ENCODE results near the gene ADGRG6.

ADGRG6 gene

DNA sequence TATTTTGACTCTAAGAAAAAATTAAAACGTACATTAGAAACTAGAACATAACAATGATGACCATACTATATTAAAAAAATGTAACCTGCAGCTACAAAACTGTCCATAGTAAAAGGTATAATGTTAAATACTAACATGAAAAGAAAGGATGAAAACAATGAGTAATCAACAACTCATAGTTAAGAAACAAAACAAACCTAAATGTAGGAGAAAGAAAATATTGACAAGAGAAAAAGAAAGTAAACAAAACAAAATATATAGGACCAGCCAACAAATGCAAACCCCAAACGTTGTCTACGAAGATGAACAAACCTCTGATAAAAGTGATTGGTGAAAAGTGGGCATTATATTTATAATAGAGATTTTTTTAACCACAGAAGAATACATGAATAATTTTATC, 41.1 kb upstream of the ADGRG6 start:
- DNase-seq (ENCODE audit: extremely low read depth, insufficient read length), result no peak
- Histone ChIP-seq H3K4me3 (replicated peaks; ENCODE audit: low read depth, low read length) (no peak overlapping the region), H3K36me3 (ENCODE audit: control insufficient read depth, insufficient read depth, low read length) (no peaks in the 10 kb centered on the region), H3K27me3 (replicated peaks; ENCODE audit: control insufficient read depth, insufficient read depth, low read length) (no peaks in the 10 kb centered on the region)
- TF ChIP-seq, protein P1, sequence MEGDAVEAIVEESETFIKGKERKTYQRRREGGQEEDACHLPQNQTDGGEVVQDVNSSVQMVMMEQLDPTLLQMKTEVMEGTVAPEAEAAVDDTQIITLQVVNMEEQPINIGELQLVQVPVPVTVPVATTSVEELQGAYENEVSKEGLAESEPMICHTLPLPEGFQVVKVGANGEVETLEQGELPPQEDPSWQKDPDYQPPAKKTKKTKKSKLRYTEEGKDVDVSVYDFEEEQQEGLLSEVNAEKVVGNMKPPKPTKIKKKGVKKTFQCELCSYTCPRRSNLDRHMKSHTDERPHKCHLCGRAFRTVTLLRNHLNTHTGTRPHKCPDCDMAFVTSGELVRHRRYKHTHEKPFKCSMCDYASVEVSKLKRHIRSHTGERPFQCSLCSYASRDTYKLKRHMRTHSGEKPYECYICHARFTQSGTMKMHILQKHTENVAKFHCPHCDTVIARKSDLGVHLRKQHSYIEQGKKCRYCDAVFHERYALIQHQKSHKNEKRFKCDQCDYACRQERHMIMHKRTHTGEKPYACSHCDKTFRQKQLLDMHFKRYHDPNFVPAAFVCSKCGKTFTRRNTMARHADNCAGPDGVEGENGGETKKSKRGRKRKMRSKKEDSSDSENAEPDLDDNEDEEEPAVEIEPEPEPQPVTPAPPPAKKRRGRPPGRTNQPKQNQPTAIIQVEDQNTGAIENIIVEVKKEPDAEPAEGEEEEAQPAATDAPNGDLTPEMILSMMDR (IDR thresholded peaks at IDR 0.05; ENCODE audit: insufficient read depth, low read length, poor library complexity, severe bottlenecking), result no peak

DNA sequence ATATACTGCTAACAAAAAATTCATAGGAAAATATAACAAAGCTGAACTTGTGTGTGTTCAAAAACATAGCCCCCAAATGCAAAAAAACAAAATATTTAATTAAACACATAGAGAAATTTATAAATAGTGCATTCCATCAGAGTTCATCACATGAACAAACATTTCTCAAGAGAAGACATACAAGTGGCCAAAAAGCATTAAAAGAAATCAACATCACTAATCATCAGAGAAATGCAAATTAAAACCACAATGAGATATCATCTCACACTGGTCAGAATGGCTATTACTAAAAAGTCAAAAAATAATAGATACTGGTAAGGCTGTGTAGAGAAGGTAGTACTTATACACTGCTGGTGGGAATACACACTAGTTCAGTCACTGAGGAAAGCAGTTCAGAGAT, 39.6 kb upstream of the ADGRG6 start:
- H3K36me3 ChIP-seq (ENCODE audit: control insufficient read depth, insufficient read depth, low read length), result no peaks in the 10 kb centered on the region
- H3K27me3 ChIP-seq (replicated peaks; ENCODE audit: control insufficient read depth, insufficient read depth, low read length), result no peaks in the 10 kb centered on the region
- no peak overlapping the region for H3K4me3 ChIP-seq (replicated peaks; ENCODE audit: low read depth, low read length)
- DNase-seq (ENCODE audit: extremely low read depth, insufficient read length), result no peak
- TF ChIP-seq, protein P1 (IDR thresholded peaks at IDR 0.05; ENCODE audit: insufficient read depth, low read length, poor library complexity, severe bottlenecking), result no peak

DNA sequence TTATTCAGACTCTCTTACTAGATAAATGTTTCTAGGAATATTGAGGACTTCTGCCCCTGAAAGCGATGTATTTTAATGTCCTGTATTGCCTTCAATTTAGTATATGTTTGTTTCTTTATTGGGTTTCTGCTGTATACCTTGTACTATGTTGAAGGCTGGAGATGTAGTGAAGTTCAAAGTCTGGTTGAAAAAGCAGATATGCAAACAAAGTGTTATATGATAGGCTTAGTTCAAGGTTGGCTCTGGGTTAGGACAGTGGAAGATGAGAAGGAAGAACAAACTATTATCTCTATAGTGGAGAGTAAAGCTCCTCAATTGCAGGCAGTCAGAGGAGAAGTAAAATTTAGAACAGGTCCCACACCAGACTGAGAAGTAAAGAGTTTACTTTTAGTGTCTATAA, 36.3 kb upstream of the ADGRG6 start:
- no peak overlapping the region for H3K4me3 ChIP-seq (replicated peaks; ENCODE audit: low read depth, low read length)
- no peak for DNase-seq (ENCODE audit: extremely low read depth, insufficient read length)
- TF ChIP-seq, protein P1 (IDR thresholded peaks at IDR 0.05; ENCODE audit: insufficient read depth, low read length, poor library complexity, severe bottlenecking), result no peak
- H3K36me3 ChIP-seq (ENCODE audit: control insufficient read depth, insufficient read depth, low read length), result no peaks in the 10 kb centered on the region
- H3K27me3 ChIP-seq (replicated peaks; ENCODE audit: control insufficient read depth, insufficient read depth, low read length), result no peaks in the 10 kb centered on the region

DNA sequence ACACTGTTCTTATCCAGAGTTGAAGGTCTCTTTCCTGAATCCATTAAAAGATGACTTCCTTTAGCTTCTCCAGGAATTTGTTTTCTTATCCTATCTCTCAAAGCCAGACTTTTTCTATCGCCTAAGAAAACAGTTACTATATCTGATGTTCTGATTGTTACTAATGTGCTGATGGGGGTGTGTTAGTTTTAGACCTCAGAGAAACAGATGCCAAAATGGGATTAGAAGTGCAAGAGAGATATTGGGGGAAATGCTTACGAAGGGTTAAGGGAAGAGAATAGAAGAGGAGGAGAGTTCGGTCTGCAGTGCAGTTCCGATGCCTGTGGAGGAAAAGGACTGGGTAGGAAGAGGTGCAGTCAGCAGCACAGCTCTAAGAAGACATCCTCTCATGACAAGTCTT, 35.7 kb upstream of the ADGRG6 start:
- Histone ChIP-seq H3K36me3 (ENCODE audit: control insufficient read depth, insufficient read depth, low read length) (no peaks in the 10 kb centered on the region), H3K27me3 (replicated peaks; ENCODE audit: control insufficient read depth, insufficient read depth, low read length) (no peaks in the 10 kb centered on the region), H3K4me3 (replicated peaks; ENCODE audit: low read depth, low read length) (no peak overlapping the region)
- TF ChIP-seq, protein P1 (IDR thresholded peaks at IDR 0.05; ENCODE audit: insufficient read depth, low read length, poor library complexity, severe bottlenecking), result no peak
- no peak for DNase-seq (ENCODE audit: extremely low read depth, insufficient read length)

DNA sequence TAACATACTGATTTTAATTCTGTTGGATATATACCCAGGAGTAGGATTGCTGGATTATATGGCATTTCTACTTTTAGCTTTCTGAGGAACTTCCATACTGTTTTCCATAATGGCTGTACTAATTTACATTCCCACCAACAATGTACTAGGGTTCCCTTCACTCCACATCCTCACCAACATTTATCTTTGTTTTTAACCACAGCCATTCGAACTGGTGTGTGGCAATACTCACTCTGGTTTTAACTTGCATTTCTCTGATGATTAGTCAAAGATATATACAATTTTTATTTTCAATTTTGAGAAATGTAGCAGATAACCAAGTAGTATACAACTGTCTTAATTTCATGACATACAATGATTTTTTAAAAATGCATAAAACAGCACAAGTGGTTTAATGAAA, 30.3 kb upstream of the ADGRG6 start:
- no peaks in the 10 kb centered on the region for H3K36me3 ChIP-seq (ENCODE audit: control insufficient read depth, insufficient read depth, low read length)
- DNase-seq (ENCODE audit: extremely low read depth, insufficient read length), result no peak
- H3K4me3 ChIP-seq (replicated peaks; ENCODE audit: low read depth, low read length), result no peak overlapping the region
- TF ChIP-seq, protein P1 (IDR thresholded peaks at IDR 0.05; ENCODE audit: insufficient read depth, low read length, poor library complexity, severe bottlenecking), result no peak
- H3K27me3 ChIP-seq (replicated peaks; ENCODE audit: control insufficient read depth, insufficient read depth, low read length), result no peaks in the 10 kb centered on the region

DNA sequence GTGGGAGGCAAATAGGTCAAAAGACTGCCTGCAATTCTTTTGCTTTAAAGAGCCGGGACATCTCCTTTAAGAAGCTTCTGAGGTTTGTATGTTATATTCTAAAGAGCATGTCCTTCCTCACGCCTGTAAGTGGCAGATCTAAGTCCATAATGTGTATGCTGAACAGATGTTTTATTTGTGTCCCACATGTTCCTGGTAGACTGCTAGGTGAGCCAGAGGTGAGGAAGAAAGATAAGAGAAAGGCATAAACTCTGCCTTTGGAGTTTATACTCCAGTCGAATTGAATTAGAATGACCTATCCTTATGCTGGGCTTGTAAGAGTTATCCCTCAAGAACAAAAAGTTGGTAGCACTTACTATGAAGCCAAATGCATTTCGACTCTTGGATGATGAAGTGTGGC, 27.2 kb upstream of the ADGRG6 start:
- H3K4me3 ChIP-seq (replicated peaks; ENCODE audit: low read depth, low read length), result no peak overlapping the region
- TF ChIP-seq, protein P1 (IDR thresholded peaks at IDR 0.05; ENCODE audit: insufficient read depth, low read length, poor library complexity, severe bottlenecking), result no peak
- no peaks in the 10 kb centered on the region for H3K27me3 ChIP-seq (replicated peaks; ENCODE audit: control insufficient read depth, insufficient read depth, low read length)
- no peaks in the 10 kb centered on the region for H3K36me3 ChIP-seq (ENCODE audit: control insufficient read depth, insufficient read depth, low read length)
- DNase-seq (ENCODE audit: extremely low read depth, insufficient read length), result no peak

Measured in GM06990 (cell line).